GM18508 (cell line): ENCODE data around the gene UIMC1.
"Not testable (repeated sequence)": the region's sequence is repeated elsewhere in the genome, so short reads cannot be mapped to it uniquely, and the experiment has no call there.

Experiments
- ATAC-seq: cut with Tn5 transposase; IDR thresholded peaks from one replicate; pipeline ENCODE4 v1.9.1; 2021; ENCODE audit warnings: moderate number of reproducible peaks; ENCODE audit not compliant: insufficient read depth, unreplicated experiment

The UIMC1 gene

DNA sequence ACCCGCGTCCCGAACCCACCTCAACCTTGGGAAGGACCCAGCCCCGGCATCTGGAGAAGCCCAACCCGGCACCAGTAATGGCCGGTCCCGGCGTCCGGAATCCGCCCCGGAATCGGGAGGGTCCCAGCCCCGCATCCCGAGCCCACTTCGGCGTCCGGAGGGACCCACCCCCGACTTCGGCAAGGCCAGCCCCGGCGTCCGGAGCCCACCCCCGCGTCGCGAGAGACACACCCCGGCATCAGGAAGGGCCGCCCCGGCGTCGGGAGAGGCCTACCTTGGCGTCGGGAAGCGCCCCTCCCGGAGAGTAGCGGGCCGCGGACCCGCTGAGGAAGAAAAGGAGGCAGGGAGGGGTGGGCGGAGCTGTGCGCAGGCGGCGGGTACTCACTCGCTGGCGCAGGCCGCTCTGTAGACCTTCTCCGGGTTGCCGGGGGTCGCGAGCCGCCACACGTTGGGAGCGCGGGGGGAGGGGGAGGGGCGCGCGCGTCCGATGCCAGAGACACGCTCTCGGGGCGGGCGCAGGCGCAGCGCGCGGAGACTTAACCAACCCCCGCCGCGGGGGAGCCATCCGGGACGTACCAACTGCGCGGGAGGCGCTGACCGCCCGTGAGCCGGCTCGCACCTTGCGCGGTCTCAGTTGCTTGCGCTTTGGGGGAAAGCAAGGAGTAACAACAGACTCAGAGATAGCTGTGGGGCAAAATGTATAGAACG lies at the start of gene UIMC1:
UIMC1 (minus strand) TSS at position 515 of the 708 bp plus-strand sequence. CDS start 24,164 bp downstream, outside the sequence.
- peak; percentile 45 for ATAC-seq

DNA sequence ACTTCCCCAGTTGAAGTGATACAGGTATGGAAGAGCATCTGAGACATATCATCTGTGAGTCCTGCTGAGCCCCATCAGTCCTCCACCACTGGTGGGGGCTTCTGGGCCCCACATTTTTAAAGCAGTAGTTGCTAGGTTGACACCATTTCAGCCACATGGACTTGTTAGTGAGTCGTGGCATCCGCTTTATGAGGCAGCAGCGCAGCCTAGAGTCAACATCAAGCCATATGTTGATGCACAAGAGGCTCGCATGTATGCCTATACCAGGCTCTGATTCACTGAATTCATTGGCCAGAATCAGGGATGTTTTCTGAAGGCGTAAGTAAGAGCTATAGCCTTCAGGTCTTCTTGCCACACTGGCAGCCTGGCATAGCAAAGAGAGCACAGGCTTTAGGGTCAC lies 42.7 kb upstream of the UIMC1 start:
- ATAC-seq: no peak

DNA sequence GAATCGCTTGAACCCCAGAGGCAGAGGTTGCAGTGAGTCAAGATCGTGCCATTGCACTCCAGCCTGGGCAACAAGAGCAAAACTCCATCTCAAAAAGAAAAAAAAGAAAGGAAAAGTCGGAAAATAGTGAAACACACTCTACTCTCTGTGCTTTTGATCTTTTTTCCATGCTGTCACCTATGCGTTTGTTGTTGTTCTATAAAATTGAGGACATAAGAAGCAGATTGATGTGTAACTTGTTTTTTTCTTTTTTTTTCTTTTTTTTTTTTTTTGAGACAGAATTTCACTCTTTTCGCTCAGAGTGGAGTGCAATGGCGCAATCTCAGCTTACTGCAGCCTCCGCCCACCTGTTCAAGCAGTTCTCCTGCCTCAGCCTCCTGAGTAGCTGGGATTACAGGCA lies 42.0 kb upstream of the UIMC1 start:
- ATAC-seq: not testable (repeated sequence)

DNA sequence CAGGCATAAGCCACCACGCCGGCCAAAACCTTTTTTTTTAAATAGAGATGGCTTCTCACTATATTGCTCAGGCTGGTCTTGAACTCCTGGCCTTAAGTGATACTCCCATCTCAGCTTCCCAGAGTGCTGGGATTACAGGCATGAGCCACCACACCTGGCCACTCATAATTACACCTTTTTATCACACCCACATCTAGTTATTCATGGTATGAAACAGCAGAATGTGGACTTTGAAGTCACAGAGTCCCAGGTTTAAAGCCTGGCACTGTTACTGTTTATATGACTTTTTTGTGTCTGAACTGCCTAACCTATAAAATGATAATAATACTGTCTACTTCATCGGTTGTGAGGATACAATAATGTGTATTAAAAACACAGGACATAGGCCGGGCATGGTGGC lies 39.1 kb upstream of the UIMC1 start:
- ATAC-seq: no peak

DNA sequence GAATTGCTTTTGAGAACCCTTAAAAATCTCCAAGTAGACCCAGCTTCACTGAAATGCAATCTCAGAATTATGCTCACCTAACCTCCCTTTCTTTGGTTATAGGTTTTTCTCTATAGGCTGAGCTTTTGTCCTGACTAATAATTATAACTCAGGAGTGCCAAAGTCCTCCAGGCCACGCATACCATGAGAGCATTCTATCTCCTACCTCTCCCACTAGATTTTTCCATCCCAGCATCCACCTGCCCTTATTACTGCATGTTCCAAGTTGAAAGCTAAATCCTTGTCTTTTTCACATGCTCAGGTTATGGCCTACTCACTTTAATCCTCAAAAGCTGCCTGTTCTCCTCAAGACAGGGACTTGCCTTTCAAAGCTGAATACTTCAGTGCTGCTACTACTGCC lies 38.1 kb upstream of the UIMC1 start:
- ATAC-seq: no peak

DNA sequence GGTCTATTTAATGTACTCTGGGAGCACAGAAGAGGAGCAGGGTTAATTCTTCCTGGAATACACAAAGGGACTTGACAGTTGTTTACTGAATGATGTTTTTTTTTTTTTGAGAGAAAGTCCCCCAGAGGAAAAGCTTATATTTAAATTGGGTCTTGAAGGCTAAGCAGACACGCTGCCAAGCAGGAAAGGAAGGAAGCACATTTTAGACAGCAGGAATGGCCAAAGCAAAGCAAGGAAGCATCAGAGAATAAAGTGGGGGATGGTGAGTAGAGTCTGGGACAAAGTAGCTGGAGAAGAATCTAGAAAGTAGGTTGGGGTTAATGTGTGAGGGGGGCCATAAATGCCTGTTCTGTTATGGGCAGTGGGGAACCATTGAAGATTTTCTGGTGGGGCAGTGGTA lies 37.4 kb upstream of the UIMC1 start:
- no peak for ATAC-seq

DNA sequence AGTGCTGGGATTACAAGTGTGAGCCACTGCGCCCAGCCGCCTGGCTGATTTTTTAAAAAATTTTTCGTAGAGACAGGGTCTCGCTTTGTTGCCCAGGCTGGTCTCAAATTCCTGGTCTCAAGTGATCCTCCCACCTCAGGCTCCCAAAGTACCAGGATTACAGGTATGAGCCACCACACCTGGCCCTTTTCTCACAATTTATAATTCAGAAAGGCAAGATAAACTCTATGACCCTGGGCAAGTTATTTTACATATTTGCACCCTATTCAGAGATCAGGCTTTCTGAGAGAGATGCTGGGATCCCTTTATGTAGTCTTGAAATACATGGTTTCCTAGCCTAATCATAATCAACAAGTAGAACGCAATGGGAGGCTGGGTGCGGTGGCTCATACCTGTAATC lies 36.5 kb upstream of the UIMC1 start:
- no peak for ATAC-seq

DNA sequence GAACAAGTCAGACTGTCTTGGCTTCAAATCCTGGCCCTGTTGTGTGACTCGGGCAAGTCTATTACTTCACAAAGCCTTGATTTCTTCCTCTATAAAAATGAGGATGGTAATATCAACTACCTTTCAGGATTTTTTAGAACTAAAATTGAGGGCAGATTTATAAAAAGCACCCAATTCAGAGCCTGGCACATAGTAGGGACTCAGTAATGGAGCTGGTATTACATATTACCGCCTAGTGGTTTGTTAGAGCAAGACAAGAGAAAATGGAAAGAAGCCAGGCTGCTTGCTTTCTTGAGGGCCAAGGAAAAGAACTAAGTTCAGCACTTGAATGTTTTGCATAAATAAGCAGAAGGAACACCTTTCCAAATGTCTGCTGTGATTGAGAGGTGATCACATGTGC lies 35.4 kb upstream of the UIMC1 start:
- ATAC-seq: no peak

DNA sequence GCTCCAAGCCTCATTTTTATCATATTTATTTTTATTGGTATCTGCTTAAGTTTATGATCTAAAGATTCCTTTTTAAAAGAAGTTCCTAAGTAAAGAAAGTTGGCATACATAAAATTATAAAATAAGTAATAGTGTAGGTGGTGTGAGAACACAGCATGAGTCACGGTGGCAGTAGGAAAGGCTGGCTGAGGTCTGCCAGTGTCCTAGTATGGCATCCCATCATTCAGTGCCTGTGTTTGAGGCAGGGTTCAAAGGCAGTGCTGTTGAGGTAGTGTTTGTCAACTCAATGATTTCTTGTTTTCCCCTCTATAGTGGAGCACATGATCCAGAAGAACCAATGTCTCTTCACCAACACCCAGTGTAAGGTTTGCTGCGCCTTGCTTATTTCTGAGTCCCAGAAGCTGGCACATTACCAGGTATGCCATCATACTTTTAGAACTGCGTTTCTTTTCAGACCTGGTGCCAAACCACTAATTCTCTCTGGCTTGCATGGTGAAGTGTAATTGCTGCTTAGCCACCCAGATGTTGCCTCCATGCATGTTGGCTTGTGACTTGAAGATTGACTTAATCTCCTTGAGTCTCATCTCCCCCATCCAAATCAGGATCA lies 34.3 kb upstream of the UIMC1 start:
- ATAC-seq: no peak

DNA sequence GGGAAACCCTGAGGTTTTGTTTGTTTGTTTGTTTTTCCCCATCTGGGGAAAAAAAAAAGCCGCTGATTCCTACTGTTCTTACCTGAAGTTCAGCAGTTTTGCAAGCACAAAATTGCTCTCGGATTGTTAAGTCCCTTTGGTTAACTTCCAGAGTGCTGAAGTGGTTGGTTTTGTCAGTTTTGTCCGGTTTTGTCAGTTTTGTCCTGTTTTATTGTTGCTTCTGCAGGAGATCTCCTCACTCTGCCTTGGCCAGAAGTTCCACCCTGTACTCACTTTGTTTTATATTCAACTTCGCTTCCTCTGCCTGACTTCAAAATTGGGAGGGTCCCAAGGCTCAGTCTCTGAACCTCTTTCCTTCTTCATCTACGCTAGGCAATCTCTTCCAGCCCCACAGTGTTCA lies 30.3 kb upstream of the UIMC1 start:
- no peak for ATAC-seq

DNA sequence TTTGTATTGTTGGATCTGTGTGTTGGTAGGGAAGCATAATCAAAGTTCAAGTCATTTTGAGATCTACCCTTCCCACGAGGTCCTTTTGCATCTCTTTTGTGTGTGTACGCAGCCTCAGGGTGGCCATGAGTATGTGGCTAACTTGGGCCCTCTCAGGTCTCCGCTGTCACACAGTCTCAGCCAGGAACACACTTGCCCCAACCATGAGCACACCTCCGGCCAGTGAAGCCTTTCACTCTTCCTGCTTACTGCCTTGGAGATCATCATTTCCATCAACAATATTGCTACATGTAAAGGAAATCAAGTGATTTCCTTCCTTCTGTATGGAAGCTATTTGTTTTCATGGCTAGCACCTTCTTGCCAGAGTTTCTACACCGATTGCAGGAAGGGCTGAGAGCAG lies 29.9 kb upstream of the UIMC1 start:
- no peak for ATAC-seq

DNA sequence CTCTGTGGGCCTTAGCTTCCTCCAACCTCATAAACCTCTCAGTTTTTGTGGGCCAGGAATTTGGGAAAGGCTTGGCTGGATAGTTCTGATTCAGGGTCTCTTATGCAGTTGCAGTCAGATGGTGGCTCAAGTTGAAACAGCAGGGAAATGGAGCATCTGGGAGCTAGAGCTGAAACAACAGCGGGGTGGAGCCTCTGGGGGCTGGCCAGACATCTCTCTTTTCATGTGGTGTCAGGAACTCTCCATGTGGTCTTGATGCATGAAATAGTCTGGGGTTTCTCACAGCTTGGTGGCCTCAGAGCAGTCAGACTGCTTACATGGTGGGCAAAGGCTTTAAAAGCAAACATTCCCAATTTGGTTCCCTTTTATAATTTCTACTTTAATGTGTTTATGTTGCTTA lies 29.4 kb upstream of the UIMC1 start:
- no peak for ATAC-seq

DNA sequence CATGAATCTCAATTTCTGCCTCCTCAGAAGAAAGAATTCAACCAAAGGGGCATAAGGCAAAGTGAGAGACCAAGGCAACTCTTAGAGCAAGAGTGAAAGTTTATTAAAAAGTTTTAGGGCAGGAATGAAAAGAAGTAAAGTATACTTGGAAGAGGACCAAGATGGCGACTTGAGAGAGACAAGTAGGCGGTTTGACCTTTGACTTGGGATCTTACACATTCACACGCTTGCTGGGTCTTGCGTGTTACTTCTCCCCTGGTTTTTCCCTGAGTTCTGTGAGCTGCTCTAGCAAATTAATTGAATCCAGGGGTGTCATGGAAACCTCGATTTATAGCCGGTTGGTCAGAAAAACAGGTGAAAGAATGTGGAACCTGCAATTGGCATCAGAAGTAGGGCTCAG lies 22.9 kb upstream of the UIMC1 start:
- ATAC-seq: no peak

DNA sequence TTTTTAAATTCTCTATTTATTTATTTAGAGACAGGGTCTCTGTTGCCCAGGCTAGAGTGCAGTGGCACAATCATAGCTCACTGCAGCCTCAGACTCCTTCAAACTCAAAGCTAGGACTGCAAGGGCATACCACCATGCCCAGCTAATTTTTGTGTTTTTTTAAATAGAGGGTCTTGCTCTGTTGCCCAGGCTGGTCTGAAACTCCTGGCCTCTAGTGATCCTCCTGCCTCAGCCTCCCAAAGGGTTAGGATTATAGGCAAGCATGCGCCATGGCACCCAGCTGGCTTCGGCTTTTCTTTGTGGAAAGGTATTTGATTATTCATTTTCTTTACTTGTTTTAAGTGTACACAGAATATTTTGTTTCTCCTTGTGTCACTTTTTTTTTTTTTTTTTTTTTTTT lies 21.1 kb upstream of the UIMC1 start:
- ATAC-seq: no peak

DNA sequence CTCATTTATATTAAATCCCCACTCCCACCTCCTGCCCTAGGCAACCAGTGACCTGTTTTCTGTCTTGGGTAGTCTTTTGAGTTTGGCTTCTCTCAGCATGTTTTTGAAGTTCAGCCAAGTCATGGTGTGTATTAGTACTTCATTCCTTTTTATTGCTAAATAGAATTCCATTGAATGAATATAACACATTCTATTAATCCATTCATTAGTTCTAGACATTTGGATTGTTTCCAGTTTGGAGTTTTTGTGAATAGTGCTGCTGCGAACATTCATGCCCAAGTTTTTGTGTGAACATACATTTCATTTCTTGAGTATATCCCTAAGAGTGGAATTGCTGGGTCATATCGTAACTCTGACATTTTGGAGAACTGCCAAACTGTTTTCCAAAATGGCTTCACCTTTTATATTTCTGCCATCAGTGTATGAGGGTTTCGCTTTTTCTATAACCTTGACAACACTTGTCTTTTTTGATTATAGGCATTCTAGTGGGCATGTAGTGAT lies 18.6 kb upstream of the UIMC1 start:
- ATAC-seq: no peak

DNA sequence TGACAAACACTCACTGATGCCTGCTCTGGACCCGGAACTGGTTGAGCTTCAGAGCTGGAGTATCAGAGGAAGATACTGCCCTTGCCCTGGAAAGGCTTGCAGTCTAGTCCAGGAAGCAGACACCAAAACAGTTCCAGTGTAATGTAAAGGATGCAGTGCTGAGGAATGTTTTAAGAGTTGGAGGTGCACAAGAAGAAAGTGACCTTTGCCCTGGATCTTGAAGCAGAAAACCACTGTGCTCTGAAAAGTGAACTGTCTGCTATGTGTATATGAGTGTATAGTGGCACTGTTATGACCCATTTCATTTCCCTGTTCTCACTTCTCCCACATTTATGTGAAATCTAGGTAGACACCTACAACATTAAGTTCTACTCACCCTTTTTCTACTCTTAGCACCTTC lies 18.0 kb upstream of the UIMC1 start:
- ATAC-seq: no peak

DNA sequence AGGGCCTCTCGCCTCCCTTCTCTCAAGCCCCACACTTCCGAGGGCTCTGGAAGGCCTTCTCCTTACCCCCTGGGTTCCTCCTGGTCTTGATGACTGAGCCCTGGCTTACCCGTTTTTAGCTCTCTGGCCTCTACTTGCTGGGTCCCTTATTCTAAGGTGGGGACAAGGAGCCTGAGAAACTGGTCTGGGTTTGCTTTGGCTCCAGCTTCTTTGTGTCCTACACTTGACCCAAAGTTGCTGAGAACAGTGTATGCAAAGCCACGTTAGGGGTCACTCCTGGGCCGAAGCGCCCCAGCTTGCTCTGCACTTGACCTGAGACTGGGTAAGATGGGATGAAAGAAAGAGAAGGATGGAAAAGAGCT lies 16.7 kb upstream of the UIMC1 start:
- ATAC-seq: no peak

DNA sequence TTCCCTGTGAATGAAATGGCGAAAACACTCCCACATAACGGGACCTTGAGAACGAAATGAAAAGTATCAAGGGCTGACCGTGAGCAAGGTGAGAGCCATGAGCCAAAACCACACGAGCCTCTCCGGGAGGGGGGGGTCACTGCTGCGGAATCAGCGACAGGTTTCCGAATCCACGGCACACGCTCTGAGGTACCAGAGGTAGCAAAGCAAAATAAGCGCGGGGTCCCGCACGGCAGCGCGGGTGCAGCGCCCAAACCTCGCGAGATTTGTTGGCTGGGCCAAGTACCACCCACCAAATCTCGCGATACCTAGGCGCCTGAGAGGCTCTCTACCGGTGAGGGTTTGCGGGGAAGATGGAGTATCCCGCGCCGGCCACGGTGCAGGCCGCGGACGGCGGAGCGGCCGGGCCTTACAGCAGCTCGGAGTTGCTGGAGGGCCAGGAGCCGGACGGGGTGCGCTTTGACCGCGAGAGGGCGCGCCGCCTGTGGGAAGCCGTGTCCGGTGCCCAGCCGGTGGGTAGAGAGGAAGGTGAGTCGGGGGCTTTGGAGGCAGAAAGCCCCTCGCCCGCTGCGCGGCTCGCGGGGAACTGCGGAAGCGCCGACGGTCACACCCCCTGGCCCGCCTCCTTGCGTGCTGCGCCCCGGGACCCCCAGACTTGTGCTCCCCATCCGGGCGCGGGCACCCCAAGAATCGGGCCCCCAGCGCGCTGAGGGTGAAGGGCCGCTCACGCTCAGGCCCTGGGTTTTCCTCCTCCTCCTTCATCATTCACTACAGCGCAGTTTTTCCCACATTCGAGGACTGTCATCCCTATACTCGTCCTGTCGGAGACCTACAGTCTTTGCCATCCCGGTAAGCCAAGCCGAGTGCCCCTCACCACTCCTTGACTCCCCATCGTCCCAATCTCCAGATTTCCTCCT lies 16.1 kb upstream of the UIMC1 start, which contains the start of gene ZNF346:
ZNF346 (plus strand) TSS at position 311 of the 917 bp plus-strand sequence; CDS start at position 354, 43 bp downstream.
- peak; percentile 41 for ATAC-seq

DNA sequence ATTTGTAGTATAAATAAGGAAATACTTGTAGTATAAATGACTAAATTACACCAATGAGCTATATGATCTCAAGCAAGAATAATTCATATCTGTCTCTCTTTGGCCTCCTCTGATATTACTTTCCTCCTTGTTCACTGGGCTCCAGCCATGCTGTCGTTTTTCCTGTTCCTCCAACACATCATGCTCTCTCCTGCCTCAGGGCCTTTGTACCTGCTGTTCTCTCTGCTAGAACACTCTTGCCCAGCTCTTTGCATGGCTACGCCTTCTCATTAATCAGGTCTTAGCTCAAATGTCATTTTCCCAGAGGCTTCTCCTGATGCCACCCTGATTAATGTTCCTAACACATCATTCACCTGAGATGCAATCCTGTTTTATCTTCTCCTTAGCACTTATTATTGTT lies 13.5 kb upstream of the UIMC1 start:
- ATAC-seq: no peak

DNA sequence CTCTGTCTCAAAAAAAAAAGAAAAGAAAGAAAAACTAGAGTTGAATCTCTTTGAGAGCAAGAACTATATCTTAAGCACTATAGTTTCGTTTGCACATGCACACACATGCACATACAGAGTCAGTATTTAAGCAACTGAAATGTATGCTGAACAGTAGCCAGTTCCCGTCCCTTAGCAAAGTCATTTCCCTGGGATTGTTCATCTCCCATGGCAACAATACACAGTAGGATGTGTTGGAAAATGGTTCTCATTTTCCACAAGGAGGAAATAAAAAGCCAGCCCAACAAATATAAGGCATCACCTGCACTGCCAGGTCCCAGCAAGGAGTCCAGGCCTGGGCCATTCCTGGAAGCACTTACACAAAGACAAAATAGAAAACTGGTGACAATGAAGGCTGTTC lies 11.8 kb upstream of the UIMC1 start:
- no peak for ATAC-seq

DNA sequence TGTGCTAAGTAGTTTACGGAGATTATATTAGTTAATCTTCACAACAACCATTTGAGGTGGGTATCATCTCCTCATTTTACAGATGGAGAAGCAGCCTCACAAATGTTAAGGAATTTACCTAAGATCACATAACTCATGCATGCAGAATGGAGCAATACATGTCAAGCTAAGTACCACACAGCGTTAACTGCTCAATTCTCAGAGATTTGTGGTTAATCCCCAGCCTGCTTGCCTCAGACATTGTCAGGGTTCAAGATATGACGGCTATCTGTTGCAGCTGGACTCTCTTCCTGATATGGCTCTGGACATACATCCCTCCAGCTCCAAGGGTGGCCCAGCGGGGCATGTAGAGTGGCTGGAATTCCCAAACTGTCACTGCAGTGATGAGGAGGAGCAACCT lies 8.6 kb upstream of the UIMC1 start:
- ATAC-seq: no peak
